ENCODE results near the gene MARCHF4. TPM values are rescaled to one million over a fixed set of nuclear protein-coding genes. Genes with fewer than 3 reads are reported as not detected.

The MARCHF4 gene
- total RNA-seq, 4 donors from 2014 or later, result 0.13 to 0.76 TPM; not detected in 2

DNA sequence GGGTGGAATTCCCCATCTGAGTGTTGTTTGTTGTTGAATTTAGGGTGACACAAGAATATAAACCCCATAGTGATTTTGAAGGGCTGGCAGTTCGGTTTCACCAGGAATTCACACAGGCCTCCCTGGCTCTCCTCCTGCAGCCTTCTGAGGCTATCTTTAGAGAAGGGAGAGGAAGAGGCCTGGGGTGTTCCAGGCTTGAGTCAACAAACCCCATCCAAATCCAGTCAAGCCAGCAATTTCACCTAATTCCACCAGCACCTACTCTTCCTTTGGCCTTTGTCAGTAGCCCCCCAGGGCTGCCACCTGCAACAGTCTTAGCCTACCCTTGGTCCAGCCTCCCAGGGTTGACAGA lies 32.0 kb downstream of the MARCHF4 start:
- intact Hi-C loops (cut with DNase I; ENCODE audit: low total_unique reads), result no loop called here
- 6 to 10% methylated on average over 1 of the region's 1 CpG for WGBS, 2 donors

DNA sequence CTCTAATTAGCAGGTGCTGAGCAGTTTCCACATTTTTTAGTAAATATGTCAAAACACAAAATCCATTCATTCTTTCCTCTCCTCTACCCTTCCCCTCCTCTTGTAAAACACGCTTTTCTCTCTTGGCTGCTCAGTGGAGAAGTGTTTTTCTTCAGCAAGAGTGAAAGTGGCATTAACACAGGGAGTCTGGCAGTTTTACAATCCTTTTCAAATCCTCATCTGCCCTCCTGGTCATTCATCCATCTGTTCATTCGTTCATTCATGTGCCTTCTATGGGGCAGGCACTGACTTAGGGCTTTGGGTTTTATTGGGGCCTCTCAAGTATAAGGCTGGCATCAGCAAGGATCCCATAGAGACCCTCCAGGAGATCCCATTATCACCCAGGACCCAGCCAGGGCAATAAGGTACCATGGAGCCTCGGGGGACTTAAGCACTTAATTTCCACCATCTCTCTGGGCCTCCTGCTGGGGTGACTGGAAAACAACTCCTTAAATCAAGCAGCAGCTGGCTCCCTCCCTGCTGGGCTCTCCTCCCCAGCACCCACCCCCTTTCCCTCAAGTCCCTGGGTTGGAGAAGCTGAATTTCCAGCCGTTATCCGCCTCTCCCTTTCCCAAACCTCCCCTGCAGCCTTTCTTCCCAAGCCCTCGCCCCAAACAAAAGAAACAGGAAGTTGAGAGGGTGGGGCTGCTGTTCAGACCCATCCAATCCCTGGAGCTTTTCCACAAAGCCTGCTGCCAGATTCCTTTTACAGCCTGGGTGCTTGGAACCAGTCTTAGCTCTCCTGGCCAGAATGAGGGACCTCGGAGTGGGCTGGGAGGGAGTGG lies 32.6 kb downstream of the MARCHF4 start:
- no peak for DNase-seq (ENCODE audit: low spot score in 2 of 2)
- TF ChIP-seq, protein P1, sequence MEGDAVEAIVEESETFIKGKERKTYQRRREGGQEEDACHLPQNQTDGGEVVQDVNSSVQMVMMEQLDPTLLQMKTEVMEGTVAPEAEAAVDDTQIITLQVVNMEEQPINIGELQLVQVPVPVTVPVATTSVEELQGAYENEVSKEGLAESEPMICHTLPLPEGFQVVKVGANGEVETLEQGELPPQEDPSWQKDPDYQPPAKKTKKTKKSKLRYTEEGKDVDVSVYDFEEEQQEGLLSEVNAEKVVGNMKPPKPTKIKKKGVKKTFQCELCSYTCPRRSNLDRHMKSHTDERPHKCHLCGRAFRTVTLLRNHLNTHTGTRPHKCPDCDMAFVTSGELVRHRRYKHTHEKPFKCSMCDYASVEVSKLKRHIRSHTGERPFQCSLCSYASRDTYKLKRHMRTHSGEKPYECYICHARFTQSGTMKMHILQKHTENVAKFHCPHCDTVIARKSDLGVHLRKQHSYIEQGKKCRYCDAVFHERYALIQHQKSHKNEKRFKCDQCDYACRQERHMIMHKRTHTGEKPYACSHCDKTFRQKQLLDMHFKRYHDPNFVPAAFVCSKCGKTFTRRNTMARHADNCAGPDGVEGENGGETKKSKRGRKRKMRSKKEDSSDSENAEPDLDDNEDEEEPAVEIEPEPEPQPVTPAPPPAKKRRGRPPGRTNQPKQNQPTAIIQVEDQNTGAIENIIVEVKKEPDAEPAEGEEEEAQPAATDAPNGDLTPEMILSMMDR (IDR thresholded peaks at IDR 0.05), result no peak
- TF ChIP-seq POLR2A (IDR thresholded peaks at IDR 0.05), result no peak
- WGBS, 2 donors, result 22 to 28% methylated on average over 7 of the region's 7 CpGs
- intact Hi-C loops (cut with DNase I; ENCODE audit: low total_unique reads), result no loop called here
- no peak overlapping the region for H3K4me3 ChIP-seq (ENCODE audit: low read depth, poor library complexity, severe bottlenecking)

More for the DNA sequence above, 32.0 kb downstream of the MARCHF4 start:
- H3K4me3 ChIP-seq (ENCODE audit: low read depth, poor library complexity, severe bottlenecking), result no peak overlapping the region
- no peak for DNase-seq (ENCODE audit: low spot score in 2 of 2)
- TF ChIP-seq, protein P1 (IDR thresholded peaks at IDR 0.05), result no peak
- no peak for TF ChIP-seq POLR2A (IDR thresholded peaks at IDR 0.05)

DNA sequence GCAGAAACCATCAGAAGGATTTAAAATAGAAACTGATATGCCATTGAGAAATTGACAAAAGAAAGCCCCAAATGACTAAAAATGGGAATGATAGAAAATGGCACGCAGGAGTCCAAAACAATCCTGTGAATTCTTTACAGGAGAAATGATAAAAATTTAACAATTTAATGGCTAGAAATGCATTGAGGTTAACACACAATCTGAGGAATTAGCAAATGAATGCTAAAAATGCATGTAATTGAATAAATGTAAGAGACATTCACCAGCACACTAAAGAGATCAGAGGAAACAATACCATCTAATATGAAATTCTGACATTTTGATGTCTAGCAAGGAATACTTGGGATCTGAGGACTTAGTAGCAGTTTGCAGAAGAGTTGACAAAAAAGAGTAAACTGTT lies 37.0 kb downstream of the MARCHF4 start:
- WGBS, 2 donors, result 81 to 89% methylated on average over 1 of the region's 1 CpG
- intact Hi-C loops (cut with DNase I; ENCODE audit: low total_unique reads), result no loop called here
- TF ChIP-seq, protein P1 (IDR thresholded peaks at IDR 0.05), result no peak
- TF ChIP-seq POLR2A (IDR thresholded peaks at IDR 0.05), result no peak

GRCh38 chr2:216328347-216328746 lies 43.9 kb downstream of the MARCHF4 start:
- 84 to 86% methylated on average over 5 of the region's 5 CpGs for WGBS, 2 donors
- DNase-seq (ENCODE audit: low spot score in 2 of 2), result no peak
- TF ChIP-seq POLR2A (IDR thresholded peaks at IDR 0.05), result no peak
- TF ChIP-seq, protein P1 (IDR thresholded peaks at IDR 0.05), result no peak
- intact Hi-C loops (cut with DNase I; ENCODE audit: low total_unique reads), result no loop called here
- H3K4me3 ChIP-seq (ENCODE audit: low read depth, poor library complexity, severe bottlenecking), result no peak overlapping the region

More for the DNA sequence above, 37.0 kb downstream of the MARCHF4 start:
- DNase-seq (ENCODE audit: low spot score in 2 of 2), result no peak
- H3K4me3 ChIP-seq (ENCODE audit: low read depth, poor library complexity, severe bottlenecking), result no peak overlapping the region

DNA sequence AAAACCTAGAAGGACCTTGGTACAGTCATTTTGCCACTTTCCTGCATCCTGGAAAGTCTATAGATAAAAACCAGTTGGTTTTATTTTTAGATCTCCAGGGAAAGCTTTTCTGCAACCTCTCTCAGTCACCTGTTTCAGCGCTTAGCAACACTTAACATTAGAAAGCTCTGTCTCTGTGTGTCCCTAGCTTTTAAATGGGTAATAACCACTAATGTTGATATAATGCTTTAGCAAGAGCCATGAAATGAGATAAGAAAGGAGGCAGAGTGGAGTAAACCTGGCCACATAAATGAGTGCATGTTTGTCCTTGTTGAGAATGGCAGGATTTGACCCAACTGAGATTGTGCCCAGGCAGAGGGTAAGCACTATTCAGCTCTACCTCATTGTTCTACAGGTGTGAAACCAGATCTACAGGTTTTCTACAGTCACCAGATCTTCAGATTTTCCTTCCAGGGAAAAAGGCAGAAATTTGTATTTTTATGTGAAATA lies 44.8 kb downstream of the MARCHF4 start:
- 88 to 94% methylated on average over 1 of the region's 1 CpG for WGBS, 2 donors
- intact Hi-C loops (cut with DNase I; ENCODE audit: low total_unique reads), result no loop called here
- no peak for DNase-seq (ENCODE audit: low spot score in 2 of 2)
- TF ChIP-seq, protein P1 (IDR thresholded peaks at IDR 0.05), result no peak
- no peak for TF ChIP-seq POLR2A (IDR thresholded peaks at IDR 0.05)
- H3K4me3 ChIP-seq (ENCODE audit: low read depth, poor library complexity, severe bottlenecking), result no peak overlapping the region

Other genes with a start within 250 kb of the MARCHF4 start
- gene SMARCAL1, start 40.0 kb upstream of the MARCHF4 start, total RNA-seq, result 10 to 100 TPM; 11.9 to 18.7 (median 14.8) TPM
- 1,000 to 10,000 TPM; 1,765 to 2,628 (median 2,029) TPM for gene RPL37A, start 126.4 kb upstream of the MARCHF4 start, total RNA-seq